ENCODE data around the gene CFHR5. TPM values are rescaled to one million over a fixed set of nuclear protein-coding genes. Genes with fewer than 3 reads are reported as not detected.
"Not testable (repeated sequence)": the region's sequence is repeated elsewhere in the genome, so short reads cannot be mapped to it uniquely, and the experiment has no call there.

Gene CFHR5
- not detected in 2 replicates for polyA plus RNA-seq (2013)

DNA sequence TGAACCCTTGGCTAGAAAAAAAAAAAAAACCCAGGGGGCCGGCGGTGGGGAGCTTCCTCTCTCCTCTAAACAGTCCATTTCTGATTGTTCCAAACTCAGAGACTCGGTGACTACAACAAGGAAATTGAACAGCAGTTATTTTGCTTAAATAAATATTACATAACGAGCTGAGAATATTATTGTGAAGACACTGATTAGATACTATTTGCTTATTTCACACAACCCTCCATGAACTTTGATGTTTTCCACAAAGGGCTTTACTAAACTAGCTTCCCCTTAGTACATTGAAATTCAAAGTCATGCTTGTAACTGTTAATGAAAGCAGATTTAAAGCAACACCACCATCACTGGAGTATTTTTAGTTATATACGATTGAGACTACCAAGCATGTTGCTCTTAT lies at the start of gene CFHR5:
Gene CFHR5, plus strand, starts transcription at position 279 of the 400 bp plus-strand sequence. Its CDS starts 109 bp downstream, at position 388.
- no peak within 1 kb of the TSS for H4K12ac ChIP-seq (ENCODE audit: low read depth, low read length)
- no peaks in the 10 kb centered on the region for H3K36me3 ChIP-seq (ENCODE audit: control insufficient read depth in 1 of 2, insufficient read depth in 2 of 2, low read length in 2 of 2)
- no peaks in the 10 kb centered on the region for H3K4me1 ChIP-seq (ENCODE audit: control insufficient read depth in 1 of 2, insufficient read depth in 2 of 2, low read length in 2 of 2)
- no peak within 1 kb of the TSS for H3K9ac ChIP-seq (ENCODE audit: low read length)
- H3K4ac ChIP-seq (ENCODE audit: low read depth, low read length), result no peak within 1 kb of the TSS
- no peak within 1 kb of the TSS for H3K14ac ChIP-seq (ENCODE audit: low read length)
- no peak within 1 kb of the TSS for H2BK12ac ChIP-seq (ENCODE audit: low read length)
- no peak within 1 kb of the TSS for H3K27ac ChIP-seq (ENCODE audit: low read depth, low read length)
- no peak for DNase-seq
- no peak within 1 kb of the TSS for H2BK5ac ChIP-seq (ENCODE audit: low read depth, low read length, poor library complexity)
- no peak within 1 kb of the TSS for H2AK5ac ChIP-seq (ENCODE audit: low read length)
- no peak within 1 kb of the TSS for H3K4me2 ChIP-seq (ENCODE audit: low read length)
- H3K9me3 ChIP-seq (ENCODE audit: insufficient read depth, low read depth, low read length), result no peaks in the 10 kb centered on the region
- no peaks in the 10 kb centered on the region for H3K79me1 ChIP-seq (ENCODE audit: low read length)
- WGBS (ENCODE audit: extremely low coverage, insufficient coverage, insufficient read length), result no CpG with 5 or more reads among the region's 5 CpGs
- H3K23ac ChIP-seq (ENCODE audit: low read length), result no peak within 1 kb of the TSS
- no peak within 1 kb of the TSS for H4K8ac ChIP-seq (ENCODE audit: low read depth, low read length)
- no peak within 1 kb of the TSS for H3K4me3 ChIP-seq (ENCODE audit: low read depth, low read length)
- H3K18ac ChIP-seq (ENCODE audit: low read length), result no peak within 1 kb of the TSS
- no peaks in the 10 kb centered on the region for H3K27me3 ChIP-seq (ENCODE audit: insufficient read depth, low read length)
- no peak within 1 kb of the TSS for H4K91ac ChIP-seq (ENCODE audit: low read depth, low read length)
- no peak within 1 kb of the TSS for H2BK120ac ChIP-seq (ENCODE audit: insufficient read depth, low read length, poor library complexity)
- no peaks in the 10 kb centered on the region for H3K79me2 ChIP-seq (ENCODE audit: control insufficient read depth, insufficient read depth, low read length, poor library complexity)
- no peak within 1 kb of the TSS for H2AFZ ChIP-seq (ENCODE audit: insufficient read depth, low read length, poor library complexity)

DNA sequence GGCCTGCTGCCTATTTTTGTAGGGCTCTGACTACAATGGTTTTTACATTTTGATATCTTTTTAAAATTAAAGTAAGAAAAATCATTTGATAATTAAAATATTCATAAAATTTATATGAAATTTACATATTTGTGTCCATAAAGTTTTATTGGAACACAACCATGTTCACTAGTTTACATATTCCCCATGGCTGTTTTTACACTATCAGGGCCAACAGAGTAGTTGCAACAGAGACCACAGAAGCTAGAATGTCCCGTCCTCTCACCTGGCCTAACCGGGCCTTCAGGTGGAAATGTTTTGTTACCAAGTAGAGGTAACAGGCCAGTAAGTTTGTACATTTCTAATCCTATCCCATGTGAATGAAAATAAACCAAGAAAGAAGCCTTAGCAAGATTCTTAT lies 44.5 kb upstream of the CFHR5 start:
- not testable (repeated sequence) for H3K9me3 ChIP-seq (ENCODE audit: insufficient read depth, low read depth, low read length); H4K12ac ChIP-seq (ENCODE audit: low read depth, low read length); H2AK5ac ChIP-seq (ENCODE audit: low read length); DNase-seq; H2BK120ac ChIP-seq (ENCODE audit: insufficient read depth, low read length, poor library complexity); H3K79me1 ChIP-seq (ENCODE audit: low read length); H2BK5ac ChIP-seq (ENCODE audit: low read depth, low read length, poor library complexity); H3K18ac ChIP-seq (ENCODE audit: low read length); H3K23ac ChIP-seq (ENCODE audit: low read length); H3K36me3 ChIP-seq (ENCODE audit: control insufficient read depth in 1 of 2, insufficient read depth in 2 of 2, low read length in 2 of 2); H3K4me1 ChIP-seq (ENCODE audit: control insufficient read depth in 1 of 2, insufficient read depth in 2 of 2, low read length in 2 of 2); H2BK12ac ChIP-seq (ENCODE audit: low read length); H3K9ac ChIP-seq (ENCODE audit: low read length); H2AFZ ChIP-seq (ENCODE audit: insufficient read depth, low read length, poor library complexity); H3K4ac ChIP-seq (ENCODE audit: low read depth, low read length); H3K14ac ChIP-seq (ENCODE audit: low read length); H3K4me3 ChIP-seq (ENCODE audit: low read depth, low read length); H3K4me2 ChIP-seq (ENCODE audit: low read length); H3K79me2 ChIP-seq (ENCODE audit: control insufficient read depth, insufficient read depth, low read length, poor library complexity); H3K27ac ChIP-seq (ENCODE audit: low read depth, low read length); H4K91ac ChIP-seq (ENCODE audit: low read depth, low read length); H4K8ac ChIP-seq (ENCODE audit: low read depth, low read length); H3K27me3 ChIP-seq (ENCODE audit: insufficient read depth, low read length)
- no CpG with 5 or more reads among the region's 2 CpGs for WGBS (ENCODE audit: extremely low coverage, insufficient coverage, insufficient read length)

DNA sequence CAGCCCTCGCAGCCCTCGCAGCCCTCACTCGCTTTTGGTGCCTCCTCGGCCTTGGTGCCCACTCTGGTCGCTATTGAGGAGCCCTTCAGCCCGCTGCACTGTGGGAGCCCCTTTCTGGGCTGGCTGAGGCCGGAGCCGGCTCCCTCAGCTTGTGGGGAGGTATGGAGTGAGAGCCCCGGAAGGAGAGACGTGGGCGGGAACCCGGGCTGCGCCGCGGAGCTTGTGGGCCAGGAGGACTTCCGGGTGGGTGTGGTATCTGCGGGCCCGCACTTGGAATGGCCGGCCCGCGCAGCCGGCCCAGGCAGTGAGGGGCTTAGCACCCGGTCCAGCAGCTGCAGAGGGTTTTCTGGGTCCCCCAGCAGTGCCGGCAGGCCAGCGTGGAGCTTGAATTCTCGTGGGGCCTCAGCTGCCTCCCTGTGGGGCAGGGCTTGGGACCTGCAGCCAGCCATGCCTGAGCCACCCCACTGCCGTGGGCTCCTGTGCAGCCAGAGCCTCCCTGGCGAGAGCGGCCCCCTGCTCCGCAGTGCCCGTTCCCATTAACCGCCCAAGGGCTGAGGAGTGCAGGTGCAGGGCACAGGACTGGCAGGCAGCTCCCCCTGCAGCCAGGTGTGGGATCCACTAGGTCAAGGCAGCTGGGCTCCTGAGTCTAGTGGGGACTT lies 43.7 kb upstream of the CFHR5 start:
- no peak overlapping the region for H3K9ac ChIP-seq (ENCODE audit: low read length)
- no peak overlapping the region for H2BK120ac ChIP-seq (ENCODE audit: insufficient read depth, low read length, poor library complexity)
- no peaks in the 10 kb centered on the region for H3K79me1 ChIP-seq (ENCODE audit: low read length)
- no peaks in the 10 kb centered on the region for H3K36me3 ChIP-seq (ENCODE audit: control insufficient read depth in 1 of 2, insufficient read depth in 2 of 2, low read length in 2 of 2)
- H3K4me3 ChIP-seq (ENCODE audit: low read depth, low read length), result no peak overlapping the region
- no peak overlapping the region for H3K18ac ChIP-seq (ENCODE audit: low read length)
- no peak overlapping the region for H3K4me2 ChIP-seq (ENCODE audit: low read length)
- no peak overlapping the region for H4K8ac ChIP-seq (ENCODE audit: low read depth, low read length)
- DNase-seq, result no peak
- H3K23ac ChIP-seq (ENCODE audit: low read length), result no peak overlapping the region
- no peak overlapping the region for H2AK5ac ChIP-seq (ENCODE audit: low read length)
- no peak overlapping the region for H4K12ac ChIP-seq (ENCODE audit: low read depth, low read length)
- no peaks in the 10 kb centered on the region for H3K27me3 ChIP-seq (ENCODE audit: insufficient read depth, low read length)
- no peaks in the 10 kb centered on the region for H3K9me3 ChIP-seq (ENCODE audit: insufficient read depth, low read depth, low read length)
- H2BK12ac ChIP-seq (ENCODE audit: low read length), result no peak overlapping the region
- H3K14ac ChIP-seq (ENCODE audit: low read length), result no peak overlapping the region
- H2BK5ac ChIP-seq (ENCODE audit: low read depth, low read length, poor library complexity), result no peak overlapping the region
- H2AFZ ChIP-seq (ENCODE audit: insufficient read depth, low read length, poor library complexity), result no peak overlapping the region
- H3K4me1 ChIP-seq (ENCODE audit: control insufficient read depth in 1 of 2, insufficient read depth in 2 of 2, low read length in 2 of 2), result no peaks in the 10 kb centered on the region
- H3K79me2 ChIP-seq (ENCODE audit: control insufficient read depth, insufficient read depth, low read length, poor library complexity), result no peaks in the 10 kb centered on the region
- no peak overlapping the region for H3K27ac ChIP-seq (ENCODE audit: low read depth, low read length)
- H3K4ac ChIP-seq (ENCODE audit: low read depth, low read length), result no peak overlapping the region
- no CpG with 5 or more reads among the region's 32 CpGs for WGBS (ENCODE audit: extremely low coverage, insufficient coverage, insufficient read length)
- no peak overlapping the region for H4K91ac ChIP-seq (ENCODE audit: low read depth, low read length)

DNA sequence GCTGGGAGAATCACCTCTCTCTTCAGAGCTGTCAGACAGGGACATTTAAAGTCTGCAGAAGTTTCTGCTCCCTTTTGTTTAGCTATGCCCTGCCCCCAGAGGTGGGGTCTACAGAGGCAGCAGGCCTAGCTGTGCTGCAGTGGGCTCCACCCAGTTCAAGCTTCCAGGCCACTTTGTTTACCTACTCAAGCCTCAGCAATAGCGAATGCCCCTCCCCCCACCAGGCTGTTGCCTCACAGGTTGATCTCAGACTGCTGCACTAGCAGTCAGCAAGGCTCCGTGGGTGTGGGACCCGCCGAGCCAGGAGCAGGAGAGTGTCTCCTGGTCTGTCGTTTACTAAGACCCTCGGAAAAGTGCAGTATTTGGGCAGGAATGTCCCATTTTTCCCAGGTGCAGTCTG lies 35.9 kb upstream of the CFHR5 start:
- H2AK5ac ChIP-seq (ENCODE audit: low read length); H3K79me1 ChIP-seq (ENCODE audit: low read length); H4K91ac ChIP-seq (ENCODE audit: low read depth, low read length); H3K18ac ChIP-seq (ENCODE audit: low read length); H4K8ac ChIP-seq (ENCODE audit: low read depth, low read length); H3K4me2 ChIP-seq (ENCODE audit: low read length); H3K4me3 ChIP-seq (ENCODE audit: low read depth, low read length); H2AFZ ChIP-seq (ENCODE audit: insufficient read depth, low read length, poor library complexity); H3K14ac ChIP-seq (ENCODE audit: low read length); DNase-seq; H3K79me2 ChIP-seq (ENCODE audit: control insufficient read depth, insufficient read depth, low read length, poor library complexity); H4K12ac ChIP-seq (ENCODE audit: low read depth, low read length); H2BK120ac ChIP-seq (ENCODE audit: insufficient read depth, low read length, poor library complexity); H3K4me1 ChIP-seq (ENCODE audit: control insufficient read depth in 1 of 2, insufficient read depth in 2 of 2, low read length in 2 of 2); H2BK12ac ChIP-seq (ENCODE audit: low read length); H3K9ac ChIP-seq (ENCODE audit: low read length); H3K23ac ChIP-seq (ENCODE audit: low read length); H3K36me3 ChIP-seq (ENCODE audit: control insufficient read depth in 1 of 2, insufficient read depth in 2 of 2, low read length in 2 of 2); H3K9me3 ChIP-seq (ENCODE audit: insufficient read depth, low read depth, low read length); H3K4ac ChIP-seq (ENCODE audit: low read depth, low read length); H3K27me3 ChIP-seq (ENCODE audit: insufficient read depth, low read length); H2BK5ac ChIP-seq (ENCODE audit: low read depth, low read length, poor library complexity); H3K27ac ChIP-seq (ENCODE audit: low read depth, low read length): not testable (repeated sequence)
- WGBS (ENCODE audit: extremely low coverage, insufficient coverage, insufficient read length), result no CpG with 5 or more reads among the region's 6 CpGs

Measured in trophoblast cell (in vitro differentiated cells and primary cell).